Stimulated activated CD4-positive, alpha-beta T cell treated with anti-CD3 and anti-CD28 coated beads, Interleukin-12 subunit alpha, Interleukin-12 subunit beta, amount 100 ng/mL, for 24 hours (primary cell): ENCODE results near the gene OR52D1.

Experiments
- DNase-seq, 2 experiments: peaks; one replicate each; pipeline ENCODE4 v3.0.0-alpha.2; 2020; ENCODE audit warnings: low read depth in 2 of 2

Gene OR52D1

GRCh38 chr11:5509803-5510202 is 21.3 kb downstream of the OR52D1 start, which contains the start of gene UBQLN3:
TSS of gene UBQLN3 (minus strand) at chr11:5509957. CDS start at chr11:5509558, 399 bp downstream.
- DNase-seq = no peak

DNA sequence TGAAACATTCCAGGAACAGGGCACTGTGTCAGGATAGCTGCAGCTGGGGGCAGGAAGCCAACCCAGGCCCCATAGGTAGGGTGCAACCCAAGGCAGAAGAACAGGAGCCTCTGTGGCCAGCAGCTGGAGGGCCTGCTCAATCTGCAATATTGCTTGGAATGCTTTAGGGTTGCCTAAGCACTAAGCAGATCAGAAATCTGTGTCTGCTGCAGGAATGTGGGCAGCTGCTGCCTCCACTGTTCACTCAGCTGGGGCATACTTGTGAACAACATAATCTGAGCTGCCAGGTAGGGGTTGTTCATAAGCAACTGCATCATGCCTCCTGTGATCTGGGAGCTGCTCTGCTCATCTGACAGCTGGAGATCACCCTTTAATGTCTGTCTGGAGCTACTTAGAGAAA is 26.4 kb downstream of the OR52D1 start:
- DNase-seq = no peak

GRCh38 chr11:5516599-5516998 is 28.1 kb downstream of the OR52D1 start, which contains the start of gene UBQLNL:
TSS of gene UBQLNL (minus strand) at chr11:5516699. CDS start at chr11:5516441, 258 bp downstream.
- DNase-seq = no peak

- DNase-seq = no peak
Observed at GRCh38 chr11:5521540-5521939, 33.1 kb downstream of the OR52D1 start.

DNA sequence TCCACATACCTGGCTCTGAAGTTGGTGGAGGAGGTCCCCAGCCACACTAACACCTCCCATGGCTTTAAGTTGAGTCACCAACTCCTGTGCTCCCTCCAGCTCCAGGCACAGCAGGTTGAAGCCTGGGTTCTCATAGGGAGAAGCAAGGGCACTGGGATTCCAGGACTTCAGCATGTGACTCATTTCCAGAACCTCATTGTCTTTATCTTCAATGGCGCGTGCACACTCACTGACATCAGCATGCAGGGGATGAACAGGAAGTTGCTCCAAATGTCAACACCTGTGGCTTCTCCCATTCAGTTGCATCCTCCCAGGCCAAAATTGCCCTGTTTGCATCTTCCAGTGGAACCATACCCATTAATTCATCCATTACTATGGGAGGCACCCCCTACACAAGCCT is 33.8 kb downstream of the OR52D1 start:
- no peak for DNase-seq

DNA sequence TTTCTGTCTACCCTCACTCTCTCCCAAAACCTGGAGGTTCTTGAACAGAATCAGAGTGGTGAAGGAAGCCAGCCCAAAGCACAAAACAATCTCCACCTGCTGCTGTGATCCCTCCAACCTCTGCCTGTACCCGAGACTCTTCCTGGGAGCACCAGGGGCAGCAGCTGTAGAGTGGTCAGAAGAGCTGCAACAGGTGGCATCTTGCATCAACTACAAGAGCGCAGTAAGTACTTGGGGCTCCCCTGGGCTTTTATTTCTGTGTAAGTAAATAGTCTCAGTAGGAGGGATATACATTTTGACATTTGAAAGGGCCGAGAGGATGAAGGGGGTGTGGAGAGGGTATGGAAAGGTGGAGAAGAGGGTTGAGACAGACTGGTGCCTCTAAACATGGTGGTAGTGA is 36.3 kb downstream of the OR52D1 start:
- no peak for DNase-seq

- no peak for DNase-seq
Observed at GRCh38 chr11:5527716-5528115, 39.2 kb downstream of the OR52D1 start.

GRCh38 chr11:5528495-5528894 is 40.0 kb downstream of the OR52D1 start:
- DNase-seq = no peak

DNA sequence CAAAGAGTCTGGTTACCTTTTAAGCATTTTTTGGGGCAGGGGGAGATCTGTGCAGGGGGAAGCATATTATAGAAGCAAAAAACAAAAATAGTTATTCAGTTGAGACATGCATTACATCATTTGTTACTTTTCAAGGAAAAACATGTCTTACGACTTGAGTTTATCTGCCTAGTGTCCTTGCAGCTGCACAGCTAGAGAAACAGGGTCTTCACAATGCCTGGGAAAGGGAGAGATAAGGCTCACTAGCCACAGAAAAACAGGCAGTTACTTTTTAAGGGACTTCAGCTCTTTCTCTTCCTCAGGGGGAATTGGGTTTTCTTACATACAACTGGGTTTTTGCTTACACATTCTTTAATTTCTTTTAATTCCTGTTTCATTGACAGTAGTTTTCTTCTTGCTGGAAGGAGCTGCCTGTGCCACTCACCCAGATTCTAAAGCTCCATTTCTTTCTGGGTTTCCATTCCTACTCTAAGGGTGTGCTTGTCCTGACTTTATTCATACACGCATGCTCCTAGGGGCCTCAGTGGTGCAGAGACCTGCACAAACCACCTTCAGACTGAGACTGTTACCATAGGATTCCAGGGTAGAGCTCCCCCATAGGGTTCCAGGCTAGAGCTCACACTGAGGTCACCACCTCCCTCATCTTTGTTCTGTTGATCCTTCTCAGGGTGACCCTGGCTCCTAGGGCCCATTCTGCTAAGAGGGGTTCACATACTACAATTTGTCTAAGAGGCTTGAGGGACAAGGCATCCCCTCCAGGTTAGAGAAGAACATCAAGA is 42.8 kb downstream of the OR52D1 start:
- DNase-seq = no peak

- no peak for DNase-seq
Observed at GRCh38 chr11:5534046-5534445, 45.6 kb downstream of the OR52D1 start.

DNA sequence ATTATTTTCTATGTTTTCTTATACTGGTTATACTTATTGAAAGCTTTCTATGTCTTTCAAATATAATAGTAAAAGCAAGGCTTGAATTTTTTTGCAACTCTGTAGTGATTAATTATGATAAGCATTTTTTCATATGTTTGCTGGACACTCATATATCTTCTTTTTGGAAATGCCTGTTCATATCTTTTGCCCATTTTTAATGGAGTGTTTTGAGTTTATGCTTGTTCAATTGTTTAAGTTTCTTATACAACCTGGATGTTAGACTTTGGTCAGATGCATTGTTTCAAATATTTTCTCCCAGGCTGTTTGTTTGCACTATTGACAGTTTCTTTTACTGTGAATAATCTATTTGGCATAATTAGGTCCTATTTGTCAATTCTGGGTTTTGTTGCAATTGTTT is 48.0 kb downstream of the OR52D1 start:
- no peak for DNase-seq
